Cardiac muscle cell (in vitro differentiated cells and primary cell): ENCODE results near the gene GBX1. TPM values are rescaled to one million over a fixed set of nuclear protein-coding genes. Genes with fewer than 3 reads are reported as not detected.

Experiments used
- DNase-seq, 2 donors: peaks; one replicate each; pipeline versions ENCODE4 v3.0.0 to v3.0.0-alpha.2; 2010 to 2017; ENCODE audit warnings: low read depth in 1 of 2, low spot score in 1 of 2
- H3K27ac ChIP-seq: fragments of 200-600 bp; sonication (generic); 2 replicates; pipeline ENCODE4 v1.5.1; 2016
- H3K27me3 ChIP-seq: fragments of 200-600 bp; sonication (generic); 2 replicates; pipeline ENCODE4 v1.6.0; 2016; ENCODE audit warnings: control low read depth
- H3K36me3 ChIP-seq: fragments of 200-600 bp; sonication (generic); 2 replicates; pipeline ENCODE4 v1.5.1; 2016; ENCODE audit warnings: control low read depth
- H3K4me1 ChIP-seq: fragments of 200-600 bp; sonication (generic); 2 replicates; pipeline ENCODE4 v1.8.1; 2017; ENCODE audit warnings: low read depth, mild to moderate bottlenecking, mixed run types
- H3K4me3 ChIP-seq: fragments of 200-600 bp; sonication (generic); 2 replicates; pipeline ENCODE4 v1.5.1; 2016; ENCODE audit warnings: mild to moderate bottlenecking
- H3K9me3 ChIP-seq: fragments of 200-600 bp; sonication (generic); 2 replicates; pipeline ENCODE4 v1.5.1; 2017; ENCODE audit warnings: low read depth, mild to moderate bottlenecking, control low read depth
- polyA plus RNA-seq: library from polyadenylated mRNA; unstranded; fragments of >200 nt; fragmentation: Nextera tagmentation; extraction: Ambion mirVana; gene quantifications from 2 replicates; pipeline ENCODE4 v1.2.1, GENCODE V29; 2016
- total RNA-seq: library from RNA; depleted of rRNA; stranded (reverse); fragments of >200 nt; gene quantifications from 2 replicates; pipeline ENCODE4 v1.2.3, GENCODE V29; 2016
- TF ChIP-seq, protein P1 (sequence below): IDR thresholded peaks from 2 replicates; pipeline ENCODE4 v1.5.1; 2012; ENCODE audit warnings: low read depth, mild to moderate bottlenecking, low read length

The GBX1 gene
- total and polyA plus RNA-seq, 2 experiments from 2014 or later = 0.36 to 1.3 TPM

DNA sequence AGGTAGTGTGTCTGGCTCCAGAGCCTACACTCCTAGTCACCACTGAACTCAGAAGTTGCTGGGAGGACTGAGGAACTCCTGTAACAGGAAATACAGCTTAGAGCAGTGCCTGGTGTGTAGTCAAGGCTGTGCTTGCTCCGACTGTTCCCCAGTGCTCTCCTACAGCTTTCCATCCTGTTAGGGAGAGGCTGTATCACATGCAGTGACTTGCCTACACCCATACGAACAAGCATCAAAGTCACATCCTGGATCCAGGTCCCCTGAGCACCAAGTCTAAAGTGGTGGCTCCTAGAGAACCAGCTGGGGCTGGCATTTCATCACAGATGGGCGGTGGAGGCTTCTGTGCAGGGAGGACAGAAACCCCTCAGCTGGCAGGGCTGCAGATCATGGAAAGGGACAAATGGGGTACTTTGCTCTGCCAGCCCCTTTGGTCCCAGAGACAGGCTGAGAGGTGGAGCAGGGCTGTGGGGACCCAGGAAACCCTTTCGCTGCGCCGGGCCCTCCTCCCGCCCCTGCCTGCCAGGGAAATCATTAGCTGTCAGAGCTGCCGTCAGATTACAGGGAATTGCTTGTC lies 11.9 kb upstream of the GBX1 start:
- Histone ChIP-seq H3K9me3 (no peaks in the 10 kb centered on the region), H3K36me3 (no peaks in the 10 kb centered on the region), H3K27ac (no peak overlapping the region), H3K4me1 (no peaks in the 10 kb centered on the region), H3K4me3 (no peak overlapping the region), H3K27me3 (peaks cover 30% of the 10 kb centered on the region)
- DNase-seq = no peak
- TF ChIP-seq, protein P1, sequence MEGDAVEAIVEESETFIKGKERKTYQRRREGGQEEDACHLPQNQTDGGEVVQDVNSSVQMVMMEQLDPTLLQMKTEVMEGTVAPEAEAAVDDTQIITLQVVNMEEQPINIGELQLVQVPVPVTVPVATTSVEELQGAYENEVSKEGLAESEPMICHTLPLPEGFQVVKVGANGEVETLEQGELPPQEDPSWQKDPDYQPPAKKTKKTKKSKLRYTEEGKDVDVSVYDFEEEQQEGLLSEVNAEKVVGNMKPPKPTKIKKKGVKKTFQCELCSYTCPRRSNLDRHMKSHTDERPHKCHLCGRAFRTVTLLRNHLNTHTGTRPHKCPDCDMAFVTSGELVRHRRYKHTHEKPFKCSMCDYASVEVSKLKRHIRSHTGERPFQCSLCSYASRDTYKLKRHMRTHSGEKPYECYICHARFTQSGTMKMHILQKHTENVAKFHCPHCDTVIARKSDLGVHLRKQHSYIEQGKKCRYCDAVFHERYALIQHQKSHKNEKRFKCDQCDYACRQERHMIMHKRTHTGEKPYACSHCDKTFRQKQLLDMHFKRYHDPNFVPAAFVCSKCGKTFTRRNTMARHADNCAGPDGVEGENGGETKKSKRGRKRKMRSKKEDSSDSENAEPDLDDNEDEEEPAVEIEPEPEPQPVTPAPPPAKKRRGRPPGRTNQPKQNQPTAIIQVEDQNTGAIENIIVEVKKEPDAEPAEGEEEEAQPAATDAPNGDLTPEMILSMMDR = no peak

DNA sequence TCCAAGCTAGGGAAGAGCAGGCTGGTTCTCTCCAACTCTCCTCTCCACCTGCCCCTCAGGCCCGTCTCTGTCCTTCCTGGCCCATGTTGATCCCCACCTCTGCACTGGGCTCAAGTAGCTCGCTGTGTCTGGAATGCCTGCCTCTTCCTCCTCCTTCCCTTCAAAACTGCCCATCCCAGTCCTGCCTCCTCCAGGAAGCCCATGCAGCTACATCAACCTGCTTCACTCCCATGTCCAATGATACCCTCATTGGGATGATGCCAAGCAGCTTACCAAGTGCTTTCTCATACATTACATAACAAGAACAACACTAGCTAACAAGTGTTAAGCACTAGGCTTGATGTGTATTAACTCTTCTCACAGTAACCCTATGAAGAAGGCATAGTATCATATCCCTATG lies 11.3 kb upstream of the GBX1 start:
- Histone ChIP-seq H3K4me3 (no peak overlapping the region), H3K27ac (no peak overlapping the region), H3K36me3 (no peaks in the 10 kb centered on the region), H3K4me1 (no peaks in the 10 kb centered on the region), H3K27me3 (peaks cover 30% of the 10 kb centered on the region), H3K9me3 (no peaks in the 10 kb centered on the region)
- DNase-seq = no peak
- TF ChIP-seq, protein P1 = no peak

DNA sequence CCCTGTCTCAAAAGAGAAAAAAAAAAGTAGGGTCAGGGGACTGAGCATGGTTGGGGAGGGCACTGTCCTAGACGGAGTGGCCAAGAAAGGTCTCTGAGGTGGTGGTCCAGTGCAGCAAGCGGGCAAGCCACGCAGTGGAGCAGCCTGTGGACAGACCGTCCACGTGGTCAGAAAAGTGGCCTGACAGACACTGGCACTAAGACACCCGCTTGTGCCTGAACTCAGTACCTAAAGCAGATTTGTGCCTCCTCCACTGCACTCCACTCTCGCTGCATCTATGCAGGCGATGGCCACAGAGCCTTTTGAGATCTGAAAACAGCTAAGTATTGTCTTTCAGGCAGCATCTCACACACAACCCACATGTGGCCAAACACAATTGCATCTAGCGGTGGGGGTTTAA lies 10.7 kb upstream of the GBX1 start:
- Histone ChIP-seq H3K9me3 (no peaks in the 10 kb centered on the region), H3K27ac (no peak overlapping the region), H3K4me1 (no peaks in the 10 kb centered on the region), H3K36me3 (no peaks in the 10 kb centered on the region), H3K27me3 (peaks cover 30% of the 10 kb centered on the region), H3K4me3 (no peak overlapping the region)
- TF ChIP-seq, protein P1 = no peak
- DNase-seq = no peak

DNA sequence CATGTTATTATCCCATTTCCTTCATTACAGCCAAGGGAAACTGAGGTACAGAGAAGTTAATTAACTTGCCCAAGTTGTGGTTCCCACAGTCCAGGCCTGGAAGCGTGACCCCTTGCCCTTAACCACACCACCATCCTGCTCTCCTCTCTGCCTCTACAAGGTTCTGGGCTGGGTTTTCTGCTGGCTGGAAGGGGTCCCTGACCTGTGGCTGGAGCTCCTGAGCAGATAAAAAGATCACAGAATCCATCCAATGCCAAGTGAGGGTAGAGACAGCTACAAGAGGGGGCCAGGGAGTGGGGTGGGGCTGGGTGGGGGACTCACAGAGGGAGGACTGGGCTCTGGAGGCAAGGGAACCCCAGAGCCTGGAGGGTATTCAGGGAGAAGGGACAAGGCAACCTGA lies 9.8 kb upstream of the GBX1 start:
- H3K4me3 ChIP-seq = no peak overlapping the region
- no peaks in the 10 kb centered on the region for H3K36me3 ChIP-seq
- peaks cover 30% of the 10 kb centered on the region for H3K27me3 ChIP-seq
- no peak overlapping the region for H3K27ac ChIP-seq
- H3K9me3 ChIP-seq = no peaks in the 10 kb centered on the region
- TF ChIP-seq, protein P1 = no peak
- H3K4me1 ChIP-seq = no peaks in the 10 kb centered on the region
- DNase-seq = no peak

DNA sequence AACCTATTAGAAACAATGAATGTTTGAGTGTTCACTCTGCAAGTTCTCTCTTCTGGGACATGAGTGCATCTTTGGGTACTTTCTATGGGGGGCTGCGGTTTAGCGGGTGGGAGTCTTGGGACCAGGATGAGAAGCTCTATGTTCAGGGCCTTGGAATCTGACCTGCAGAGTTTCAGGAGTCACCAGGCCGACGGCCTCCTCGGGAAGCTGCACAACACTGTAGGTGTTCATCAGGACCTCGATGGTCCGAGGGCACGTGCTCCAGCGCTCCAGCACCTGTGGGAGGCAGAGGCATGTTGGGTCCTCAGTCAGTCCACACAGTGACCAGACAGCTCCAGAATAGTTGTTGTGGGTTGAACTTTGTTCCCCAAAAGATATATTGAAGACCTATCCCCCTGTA lies 8.9 kb upstream of the GBX1 start:
- TF ChIP-seq, protein P1 = no peak
- no peak for DNase-seq
- no peak overlapping the region for H3K27ac ChIP-seq
- H3K9me3 ChIP-seq = no peaks in the 10 kb centered on the region
- no peak overlapping the region for H3K4me3 ChIP-seq
- H3K36me3 ChIP-seq = no peaks in the 10 kb centered on the region
- H3K27me3 ChIP-seq = peaks cover 30% of the 10 kb centered on the region
- H3K4me1 ChIP-seq = no peaks in the 10 kb centered on the region
